Measurements from ENCODE around the gene ZHX3. TPM values are rescaled to one million over a fixed set of nuclear protein-coding genes. Genes with fewer than 3 reads are reported as not detected.
A peak's percentile ranks its signal among the peaks of the same experiment; 100 is the strongest.
"Not testable (repeated sequence)": the region's sequence is repeated elsewhere in the genome, so short reads cannot be mapped to it uniquely, and the experiment has no call there.

Gene ZHX3
- total RNA-seq, 1 donor from 2014 or later = 34.6 TPM

- intact Hi-C loops (cut with micrococcal nuclease) = no loop called here
- Histone ChIP-seq H3K27me3 (ENCODE audit: low read depth) (no peaks in the 10 kb centered on the region), H3K4me1 (peaks cover 48% of the 10 kb centered on the region), H3K36me3 (no peaks in the 10 kb centered on the region), H3K4me3 (peak overlapping the region; percentile 84), H3K9me3 (replicated peaks) (no peaks in the 10 kb centered on the region), H3K27ac (replicated peaks) (peak overlapping the region; percentile 93)
- no peak for DNase-seq
- TF ChIP-seq CTCF (IDR thresholded peaks at IDR 0.05; ENCODE audit: borderline replicate concordance) = no peak
Measured at GRCh38 chr20:41318271-41318649, 729 bp upstream of the ZHX3 start.

- H3K36me3 ChIP-seq = no peaks in the 10 kb centered on the region
- H3K27me3 ChIP-seq (ENCODE audit: low read depth) = no peaks in the 10 kb centered on the region
- H3K4me3 ChIP-seq = peak overlapping the region; percentile 84
- peak; percentile 87 for DNase-seq
- H3K4me1 ChIP-seq = peaks cover 62% of the 10 kb centered on the region
- peak overlapping the region; percentile 93 for H3K27ac ChIP-seq (replicated peaks)
- TF ChIP-seq CTCF (IDR thresholded peaks at IDR 0.05; ENCODE audit: borderline replicate concordance) = no peak
- intact Hi-C loops (cut with micrococcal nuclease) = no loop called here
- H3K9me3 ChIP-seq (replicated peaks) = no peaks in the 10 kb centered on the region
Measured at GRCh38 chr20:41316602-41317545, 657 bp downstream of the ZHX3 start.

- no peak for TF ChIP-seq CTCF (IDR thresholded peaks at IDR 0.05; ENCODE audit: borderline replicate concordance)
- no peaks in the 10 kb centered on the region for H3K27me3 ChIP-seq (ENCODE audit: low read depth)
- H3K4me3 ChIP-seq = peak overlapping the region; percentile 84
- no peaks in the 10 kb centered on the region for H3K9me3 ChIP-seq (replicated peaks)
- peak overlapping the region; percentile 93 for H3K27ac ChIP-seq (replicated peaks)
- peaks cover 67% of the 10 kb centered on the region for H3K4me1 ChIP-seq
- no peak for DNase-seq
- no peaks in the 10 kb centered on the region for H3K36me3 ChIP-seq
- intact Hi-C loops (cut with micrococcal nuclease) = no loop called here
Measured at GRCh38 chr20:41316051-41316450, 1.5 kb downstream of the ZHX3 start.

GRCh38 chr20:41314386-41314785 is 3.1 kb downstream of the ZHX3 start:
- H3K27ac ChIP-seq (replicated peaks) = peak overlapping the region; percentile 93
- DNase-seq = no peak
- peak overlapping the region; percentile 3 for H3K4me3 ChIP-seq
- intact Hi-C loops (cut with micrococcal nuclease) = no loop called here
- peaks cover 81% of the 10 kb centered on the region for H3K4me1 ChIP-seq
- H3K36me3 ChIP-seq = no peaks in the 10 kb centered on the region
- H3K27me3 ChIP-seq (ENCODE audit: low read depth) = no peaks in the 10 kb centered on the region
- H3K9me3 ChIP-seq (replicated peaks) = no peaks in the 10 kb centered on the region
- TF ChIP-seq CTCF (IDR thresholded peaks at IDR 0.05; ENCODE audit: borderline replicate concordance) = no peak

- H3K27me3 ChIP-seq (ENCODE audit: low read depth); H3K27ac ChIP-seq (replicated peaks); H3K9me3 ChIP-seq (replicated peaks); H3K36me3 ChIP-seq; H3K4me3 ChIP-seq; DNase-seq; intact Hi-C loops (cut with micrococcal nuclease): not testable (repeated sequence)
- peaks cover 86% of the 10 kb centered on the region for H3K4me1 ChIP-seq
Measured at GRCh38 chr20:41312009-41312408, 5.5 kb downstream of the ZHX3 start.

- no peak for TF ChIP-seq CTCF (IDR thresholded peaks at IDR 0.05; ENCODE audit: borderline replicate concordance)
- H3K27ac ChIP-seq (replicated peaks) = peak overlapping the region; percentile 69
- intact Hi-C loops (cut with micrococcal nuclease) = no loop called here
- no peaks in the 10 kb centered on the region for H3K36me3 ChIP-seq
- no peak overlapping the region for H3K4me3 ChIP-seq
- H3K27me3 ChIP-seq (ENCODE audit: low read depth) = no peaks in the 10 kb centered on the region
- peaks cover 73% of the 10 kb centered on the region for H3K4me1 ChIP-seq
- no peaks in the 10 kb centered on the region for H3K9me3 ChIP-seq (replicated peaks)
- DNase-seq = no peak
Measured at GRCh38 chr20:41309817-41310216, 7.7 kb downstream of the ZHX3 start.

Data from left ventricle myocardium inferior (tissue), 1 donor.